Measurements from ENCODE around the gene CDC6.

DNA sequence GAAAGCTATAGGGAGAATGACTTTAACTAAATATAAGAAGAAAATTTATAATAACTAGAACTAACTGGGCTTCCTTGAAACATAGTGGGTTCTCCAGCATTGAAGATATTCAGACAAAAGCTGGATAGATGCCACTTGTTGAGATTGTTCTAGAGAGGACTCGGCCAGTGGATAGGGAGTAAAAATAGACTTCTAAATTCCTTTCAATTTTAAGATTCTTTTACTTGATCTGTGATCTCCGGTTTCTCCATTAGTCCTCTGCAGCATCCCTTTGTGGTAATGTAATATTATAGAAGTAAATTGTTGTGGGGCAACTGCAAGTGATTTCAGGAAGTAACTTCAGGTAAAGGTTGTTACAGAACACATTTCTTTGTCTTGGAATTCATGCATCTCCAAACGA is 11.0 kb downstream of the CDC6 start:
- TF ChIP-seq, protein P1, sequence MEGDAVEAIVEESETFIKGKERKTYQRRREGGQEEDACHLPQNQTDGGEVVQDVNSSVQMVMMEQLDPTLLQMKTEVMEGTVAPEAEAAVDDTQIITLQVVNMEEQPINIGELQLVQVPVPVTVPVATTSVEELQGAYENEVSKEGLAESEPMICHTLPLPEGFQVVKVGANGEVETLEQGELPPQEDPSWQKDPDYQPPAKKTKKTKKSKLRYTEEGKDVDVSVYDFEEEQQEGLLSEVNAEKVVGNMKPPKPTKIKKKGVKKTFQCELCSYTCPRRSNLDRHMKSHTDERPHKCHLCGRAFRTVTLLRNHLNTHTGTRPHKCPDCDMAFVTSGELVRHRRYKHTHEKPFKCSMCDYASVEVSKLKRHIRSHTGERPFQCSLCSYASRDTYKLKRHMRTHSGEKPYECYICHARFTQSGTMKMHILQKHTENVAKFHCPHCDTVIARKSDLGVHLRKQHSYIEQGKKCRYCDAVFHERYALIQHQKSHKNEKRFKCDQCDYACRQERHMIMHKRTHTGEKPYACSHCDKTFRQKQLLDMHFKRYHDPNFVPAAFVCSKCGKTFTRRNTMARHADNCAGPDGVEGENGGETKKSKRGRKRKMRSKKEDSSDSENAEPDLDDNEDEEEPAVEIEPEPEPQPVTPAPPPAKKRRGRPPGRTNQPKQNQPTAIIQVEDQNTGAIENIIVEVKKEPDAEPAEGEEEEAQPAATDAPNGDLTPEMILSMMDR (IDR thresholded peaks at IDR 0.05 in 4 of 5, conservative IDR thresholded peaks at IDR 0.05 in 1 of 5), result no peak
- no peak for TF ChIP-seq POLR2A (IDR thresholded peaks at IDR 0.05)

Measured in gastrocnemius medialis (tissue), 4 donors.